ENCODE measurements around the gene BRAF.

GRCh38 chr7:140689199-140690152, 235.3 kb downstream of the BRAF start:
- no peak for TF ChIP-seq POLR2A (IDR thresholded peaks at IDR 0.05)
- TF ChIP-seq CTCF (IDR thresholded peaks at IDR 0.05) = no peak
- no peak for TF ChIP-seq POLR2AphosphoS5 (IDR thresholded peaks at IDR 0.05)
- TF ChIP-seq EP300 (IDR thresholded peaks at IDR 0.05; ENCODE audit: low read depth) = no peak

Data from transverse colon (tissue), 4 donors.